Muscle of back (tissue), 11 donors: ENCODE results near the gene BRF1. TPM values are rescaled to one million over a fixed set of nuclear protein-coding genes. Genes with fewer than 3 reads are reported as not detected.
"Not testable (repeated sequence)": the region's sequence is repeated elsewhere in the genome, so short reads cannot be mapped to it uniquely, and the experiment has no call there.

Experiments used
- DNase-seq, 3 donors: peaks; one replicate each; pipeline versions ENCODE4 v3.0.0 to v3.0.0-alpha.2; 2013
- polyA plus RNA-seq, 10 donors: library from polyadenylated mRNA; unstranded; fragments of 120-200 nt; gene quantifications; one replicate each; pipeline ENCODE4 v1.2.1, GENCODE V29; 2013; ENCODE audit not compliant: insufficient read length in 10 of 10

BRF1 gene
- polyA plus RNA-seq, 10 donors: 17.7 to 28.4 (median 24.8) TPM

- no peak for DNase-seq
Measured at GRCh38 chr14:105333020-105333490, 32.3 kb upstream of the BRF1 start.

- no peak for DNase-seq
Measured at GRCh38 chr14:105332350-105332874, 31.6 kb upstream of the BRF1 start.

DNA sequence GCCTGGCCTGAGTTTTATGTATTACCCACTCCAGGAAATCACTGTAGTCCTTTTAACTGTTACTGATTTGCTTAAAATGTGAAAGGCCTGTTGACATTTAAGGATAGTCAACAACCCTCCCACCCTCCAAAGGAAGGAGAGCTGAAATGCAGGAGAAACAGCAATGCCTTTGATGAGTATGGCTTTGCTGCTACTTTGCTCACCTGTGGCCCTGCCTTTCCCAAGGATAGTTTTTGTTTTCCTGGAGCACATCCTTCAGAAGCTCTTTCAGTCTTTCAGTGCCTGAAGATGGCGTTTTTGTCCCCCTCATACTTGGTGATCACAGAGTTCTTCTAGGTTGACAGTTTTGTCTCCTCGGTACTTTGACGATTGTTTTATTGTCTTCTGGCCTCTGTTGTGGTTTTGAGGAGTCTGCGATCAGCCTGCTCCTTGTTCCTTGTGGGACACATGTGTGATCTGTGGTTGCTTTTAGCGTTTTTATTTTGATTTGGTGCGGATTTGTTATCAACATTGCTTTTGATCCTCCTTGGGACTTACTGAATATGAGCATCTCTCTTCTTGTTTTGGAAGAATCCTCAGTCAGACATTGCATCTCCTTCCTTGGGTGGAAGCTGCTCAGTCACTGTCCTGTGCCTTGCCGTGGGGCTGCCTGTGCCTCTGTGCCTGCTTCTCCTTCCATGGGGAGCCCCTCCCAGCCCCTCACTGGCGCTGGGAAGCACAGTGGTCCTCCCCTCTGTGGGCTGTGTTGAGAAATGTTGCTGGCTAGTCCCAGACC, 31.0 kb upstream of the BRF1 start:
- no peak for DNase-seq

DNA sequence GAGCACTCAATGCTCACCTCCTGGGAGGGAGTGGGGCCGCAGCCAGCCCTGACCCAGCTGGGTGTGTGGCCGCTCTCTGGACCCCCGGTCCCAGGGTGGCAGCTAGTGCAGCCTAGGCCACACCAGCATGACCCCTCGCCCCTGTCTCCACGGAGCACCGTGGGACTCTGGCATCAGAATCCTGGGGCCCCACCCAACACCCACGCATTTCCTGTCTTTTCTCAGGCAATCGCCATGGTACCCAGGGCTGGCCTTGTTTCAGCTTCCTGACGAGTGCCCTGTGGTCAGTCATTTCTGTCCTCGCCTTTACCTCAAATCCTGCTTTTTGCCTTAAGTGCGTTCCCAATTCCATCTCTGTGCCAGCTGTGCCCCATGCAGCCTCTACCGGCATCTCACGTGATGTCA, 29.7 kb upstream of the BRF1 start:
- peak in 1 of 3 donors; percentile 1 for DNase-seq

GRCh38 chr14:105329411-105330150, 28.8 kb upstream of the BRF1 start:
- DNase-seq: no peak

GRCh38 chr14:105328678-105329390, 28.0 kb upstream of the BRF1 start:
- peak in 1 of 3 donors; percentile 1 for DNase-seq

DNA sequence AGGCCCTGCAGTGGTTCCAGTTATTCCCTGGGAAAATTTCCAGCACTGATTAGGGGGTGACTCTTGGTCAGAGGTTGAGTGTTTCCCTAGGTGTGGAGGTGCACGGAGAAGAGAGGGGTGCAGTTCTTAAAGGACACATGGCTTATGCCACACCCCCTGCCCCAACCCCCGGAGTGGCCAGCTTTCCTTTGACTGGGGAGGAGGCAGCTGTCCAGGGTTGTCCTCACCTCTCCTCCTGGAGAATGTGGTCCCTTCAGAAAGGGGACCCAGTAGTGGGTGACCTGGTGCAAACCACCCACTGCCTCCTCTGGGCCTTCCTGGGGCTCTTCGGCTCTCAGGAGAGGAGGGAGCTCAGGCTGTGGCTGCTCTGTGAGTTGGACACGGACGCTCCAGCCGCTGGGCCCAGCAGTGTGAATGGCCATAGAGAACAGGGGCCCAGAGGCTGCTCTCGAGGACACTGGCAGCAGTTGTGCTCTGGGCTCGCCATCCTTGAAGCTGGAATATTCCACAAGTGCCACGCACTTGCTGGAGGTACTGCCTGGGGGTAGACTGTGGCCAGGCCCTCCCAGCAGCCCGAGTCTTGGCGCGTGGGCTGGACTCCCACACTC, 27.4 kb upstream of the BRF1 start:
- DNase-seq: no peak

DNA sequence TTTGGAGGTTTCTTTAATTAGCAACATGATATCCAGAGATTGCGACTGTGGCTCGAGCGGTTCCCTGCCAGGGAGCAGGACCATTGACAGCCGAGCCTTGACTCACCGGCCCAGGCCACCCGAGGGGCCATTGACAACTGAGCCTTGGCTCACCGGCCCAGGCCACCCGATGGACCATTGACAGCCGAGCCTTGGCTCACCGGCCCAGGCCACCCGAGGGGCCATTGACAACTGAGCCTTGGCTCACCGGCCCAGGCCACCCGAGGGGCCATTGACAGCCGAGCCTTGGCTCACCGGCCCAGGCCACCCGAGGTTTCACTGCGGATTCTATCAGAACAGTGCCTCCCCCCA, 26.9 kb upstream of the BRF1 start:
- not testable (repeated sequence) for DNase-seq

DNA sequence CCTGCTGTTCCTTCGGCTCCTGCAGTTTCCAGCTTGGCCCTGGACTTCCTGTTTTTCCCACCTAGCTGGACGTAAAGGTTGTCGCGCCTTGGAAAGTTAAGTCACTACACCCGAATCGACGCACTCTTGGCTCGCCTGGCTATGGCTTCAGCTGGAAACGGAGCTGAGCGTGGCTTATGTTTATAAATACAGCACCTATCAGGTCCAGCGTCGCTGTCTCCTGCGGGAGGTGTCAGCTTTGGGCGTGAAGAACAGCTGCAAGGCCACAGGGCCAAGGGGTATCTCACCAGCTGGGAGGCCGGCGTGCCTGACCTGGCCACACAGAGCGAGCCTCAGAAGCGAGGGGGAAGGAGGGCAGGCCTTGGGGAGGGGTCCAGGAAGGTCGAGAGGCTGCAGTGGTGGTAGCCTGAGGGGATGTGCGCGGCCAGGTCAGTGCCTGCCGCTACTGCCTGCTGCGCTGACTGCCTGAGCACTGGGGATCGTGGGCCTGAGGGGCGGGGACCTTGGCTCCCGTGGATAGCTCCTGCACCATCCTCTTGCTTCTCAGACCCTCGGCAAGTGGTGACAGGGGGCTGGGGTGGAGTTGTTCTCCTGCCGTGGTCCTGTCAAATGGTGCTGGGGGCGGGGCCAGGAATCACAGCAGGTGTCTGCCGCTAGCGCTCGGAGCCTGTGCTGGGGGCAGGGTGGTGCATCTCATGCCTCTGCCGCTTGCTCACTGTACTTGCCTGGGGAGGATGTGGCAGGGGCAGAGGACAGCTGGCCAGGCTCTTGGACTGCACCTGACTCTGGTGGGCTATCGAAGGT, 26.3 kb upstream of the BRF1 start:
- DNase-seq: peak in 1 of 3 donors; percentile 27

DNA sequence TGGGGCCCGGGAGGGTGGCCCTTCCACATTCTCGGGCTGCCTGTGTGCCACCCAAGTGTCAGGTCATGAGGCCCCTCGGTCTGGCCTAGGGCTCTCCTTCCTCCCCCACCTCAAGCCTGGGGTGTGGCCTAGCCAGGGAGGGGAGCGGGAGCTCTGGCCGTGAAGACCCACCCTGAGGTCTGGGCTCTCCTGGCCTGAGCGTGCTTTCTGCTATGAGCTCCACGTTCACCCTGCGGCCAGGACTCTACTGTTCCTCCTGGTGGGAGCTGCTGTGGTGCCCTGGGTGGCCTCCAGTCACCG, 25.7 kb upstream of the BRF1 start:
- no peak for DNase-seq

- no peak for DNase-seq
Measured at GRCh38 chr14:105325716-105326567, 25.1 kb upstream of the BRF1 start.

DNA sequence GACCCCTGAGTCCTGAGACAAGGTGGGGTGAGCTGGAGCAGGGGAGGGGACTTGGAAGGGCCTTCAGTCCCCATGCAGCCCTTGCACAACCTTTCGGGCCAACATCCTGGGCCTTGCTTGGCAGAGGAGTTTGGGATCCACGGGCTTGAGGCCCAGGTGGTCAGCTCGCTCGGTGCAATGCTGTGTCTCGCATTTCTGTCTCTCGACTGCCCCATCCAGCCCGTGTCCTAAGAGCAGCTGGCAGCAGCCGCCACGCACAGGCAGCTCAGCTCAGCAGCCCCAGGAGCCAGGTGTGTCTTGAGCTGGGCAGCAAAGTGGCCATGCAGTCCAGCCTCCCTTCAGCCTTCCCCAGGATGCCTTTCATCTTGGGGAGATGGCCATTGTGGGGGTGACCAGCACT, 24.5 kb upstream of the BRF1 start:
- DNase-seq: no peak

- DNase-seq: peak in 1 of 3 donors; percentile 1
Measured at GRCh38 chr14:105324871-105325270, 24.1 kb upstream of the BRF1 start.

DNA sequence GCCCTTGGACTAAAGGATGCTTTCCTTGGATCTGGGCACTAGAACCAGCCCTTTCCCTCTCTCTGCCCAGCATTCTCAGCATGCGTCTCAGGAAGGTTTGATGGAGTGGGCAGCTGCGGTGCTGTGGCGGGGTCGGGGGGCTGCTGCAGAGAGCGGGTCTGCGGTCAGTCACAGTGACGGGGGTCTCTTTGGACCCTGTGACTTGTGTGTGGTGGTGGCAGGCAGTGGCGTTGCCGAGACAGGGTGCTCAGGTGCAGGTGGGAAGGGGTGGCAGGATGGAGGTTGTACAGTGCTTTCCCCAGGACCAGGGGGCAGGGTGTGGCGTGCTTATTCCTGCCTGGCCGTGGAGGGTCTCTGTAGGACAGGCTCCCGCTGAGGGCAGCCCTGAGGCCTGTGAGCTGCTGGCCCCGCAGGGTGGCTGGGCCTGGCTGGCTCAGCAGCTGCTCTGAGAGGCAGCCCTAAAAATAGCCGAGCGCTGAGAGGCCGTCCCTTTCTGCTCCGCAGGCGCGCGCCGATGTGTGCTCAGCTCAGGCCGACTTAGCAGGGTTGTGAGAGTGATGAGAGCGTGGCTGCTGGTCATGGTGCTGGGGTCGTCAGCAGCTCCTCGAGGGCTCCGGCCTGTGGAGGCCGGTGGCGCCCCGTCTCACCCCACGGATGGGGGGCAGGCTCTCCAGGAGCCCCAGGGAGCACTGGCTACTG, 23.4 kb upstream of the BRF1 start:
- DNase-seq: peak in 1 of 3 donors; percentile 69

DNA sequence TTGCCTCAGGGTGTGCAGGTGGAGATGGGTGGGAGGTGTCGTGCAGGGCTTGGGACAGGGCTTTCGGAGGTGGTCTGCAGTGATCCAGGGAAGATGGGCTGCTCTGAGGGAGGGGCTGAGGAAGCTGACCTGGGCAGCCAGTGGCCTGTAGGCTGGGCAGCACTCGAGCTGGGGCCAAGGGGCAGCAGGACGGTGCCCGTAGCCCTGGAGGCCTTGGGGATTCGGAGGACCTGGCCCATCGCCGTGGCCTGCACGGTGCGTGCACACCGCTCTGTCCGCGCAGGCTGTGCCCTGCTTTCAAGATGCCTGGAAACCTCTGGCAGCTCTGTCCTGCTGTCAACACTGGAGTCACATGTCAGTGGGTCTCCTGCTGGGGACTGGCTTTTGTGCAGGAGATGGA, 22.9 kb upstream of the BRF1 start:
- DNase-seq: peak in 1 of 3 donors; percentile 1

DNA sequence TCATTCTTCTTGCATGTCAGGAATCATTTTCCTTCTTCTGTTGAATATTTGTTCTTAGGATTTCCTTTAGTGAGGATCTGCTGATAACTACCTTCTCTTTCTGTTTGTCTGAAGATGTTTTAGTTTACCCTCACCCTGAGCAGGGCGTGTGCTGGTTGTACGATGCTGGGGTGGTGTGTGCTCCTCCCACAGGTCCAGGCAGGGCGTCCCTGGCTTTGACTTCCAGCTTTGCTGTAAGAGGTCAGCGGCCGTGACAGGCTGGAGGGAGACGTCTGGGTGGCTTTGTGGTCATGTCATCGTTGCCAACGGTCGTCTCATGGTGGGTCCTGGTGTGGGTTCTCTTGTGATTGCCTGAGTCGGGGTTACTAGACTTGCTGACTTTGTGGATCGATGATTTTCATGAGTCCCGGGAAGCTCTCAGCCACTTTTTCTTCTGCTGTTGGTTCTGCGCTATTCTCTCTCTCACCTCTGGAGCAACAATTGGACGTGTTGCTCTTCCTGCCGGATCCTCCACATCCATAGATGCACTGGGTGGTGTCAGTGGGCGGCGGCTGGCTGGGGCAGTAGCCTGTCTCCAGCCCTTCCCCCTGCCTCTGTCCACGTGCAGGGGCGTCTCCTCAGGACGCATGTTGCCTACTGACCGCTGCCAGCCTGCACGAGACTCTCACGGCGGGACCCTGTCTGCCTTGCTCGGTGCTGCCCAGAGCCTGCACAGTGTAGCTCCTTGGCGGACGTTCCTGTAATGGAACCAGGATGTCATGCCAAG, 22.2 kb upstream of the BRF1 start:
- peak in 1 of 3 donors; percentile 7 for DNase-seq

- no peak for DNase-seq
Measured at GRCh38 chr14:105317546-105317945, 16.7 kb upstream of the BRF1 start.

DNA sequence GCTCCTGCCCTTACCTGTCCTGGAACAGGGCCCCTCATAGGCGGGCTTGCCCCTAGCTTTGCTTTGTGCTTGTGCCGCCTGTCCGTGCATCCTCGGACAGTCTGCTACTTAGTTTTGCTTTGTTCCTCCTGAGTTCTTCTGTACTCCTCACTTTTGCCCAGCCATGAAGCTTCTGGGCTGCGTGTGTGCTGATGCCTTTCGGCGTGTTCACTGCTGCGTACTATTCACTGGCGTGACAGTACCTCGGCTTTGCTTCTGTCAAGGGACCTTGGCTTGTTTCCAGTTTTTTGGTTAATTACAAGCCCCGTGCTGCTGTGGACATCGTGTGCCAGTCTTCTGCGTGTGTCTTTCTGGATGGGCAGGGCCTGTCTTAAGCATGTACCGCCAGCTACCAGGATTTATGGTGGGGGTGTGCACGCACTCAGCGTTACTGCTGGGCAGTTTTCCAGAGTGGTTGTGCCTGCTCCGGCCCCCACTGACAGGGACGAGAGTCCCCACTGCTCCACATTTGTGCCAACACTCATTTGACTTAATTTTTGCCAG, 16.2 kb upstream of the BRF1 start:
- no peak for DNase-seq

GRCh38 chr14:105316577-105316941, 15.8 kb upstream of the BRF1 start:
- no peak for DNase-seq
